NT2/D1 (cell line): ENCODE results near the gene TUFT1.

Experiments used
- SUZ12 ChIP-seq: IDR thresholded peaks from 2 replicates; pipeline ENCODE4 v1.6.1; 2011; ENCODE audit not compliant: insufficient read length, insufficient read depth; ENCODE audit errors: extremely low read depth
- YY1 ChIP-seq: IDR thresholded peaks from 2 replicates; pipeline ENCODE4 v1.6.1; 2011; ENCODE audit not compliant: insufficient read length, insufficient read depth
- ZNF274 ChIP-seq: IDR thresholded peaks from 2 replicates; pipeline ENCODE4 v1.6.1; 2011; ENCODE audit warnings: mild to moderate bottlenecking, low read depth, low read length

GRCh38 chr1:151604291-151604690, 64.2 kb downstream of the TUFT1 start:
- TF ChIP-seq YY1 (no peak), SUZ12 (no peak), ZNF274 (no peak)
